ENCODE measurements around the gene CDC5L. TPM values are rescaled to one million over a fixed set of nuclear protein-coding genes. Genes with fewer than 3 reads are reported as not detected.

The CDC5L gene
- total RNA-seq, 2 experiments from 2014 or later = 20.9 to 22.8 TPM

Small RNAs within 50 kb of the gene (microRNA-seq; reads per million reads assigned to microRNA genes)
- gene MIR4642 = not detected

Other genes with a start within 250 kb of the CDC5L start
- not detected for gene CAPN11, start 228.9 kb upstream of the CDC5L start, total RNA-seq
- gene MYMX, start 170.8 kb upstream of the CDC5L start, total RNA-seq = not detected
- 10 to 100 TPM; 22.5 to 24.0 TPM for gene SLC29A1, start 164.1 kb upstream of the CDC5L start, total RNA-seq
- gene HSP90AB1, start 140.6 kb upstream of the CDC5L start, total RNA-seq = 100 to 1,000 TPM; 453 to 466 TPM
- 10 to 100 TPM; 28.4 TPM for gene SLC35B2, start 130.2 kb upstream of the CDC5L start, total RNA-seq
- 10 to 100 TPM; 14.0 to 14.3 TPM for gene NFKBIE, start 122.2 kb upstream of the CDC5L start, total RNA-seq
- not detected for gene TMEM151B, start 117.3 kb upstream of the CDC5L start, total RNA-seq
- 10 to 100 TPM; 23.0 to 23.2 TPM for gene AARS2, start 74.4 kb upstream of the CDC5L start, total RNA-seq
- not detected for gene SPATS1, start 45.1 kb upstream of the CDC5L start, total RNA-seq